HEK293 (cell line): ENCODE measurements around the gene PKNOX2.

Source experiments
- CTCF ChIA-PET: fragments of 350-600 bp; formaldehyde crosslinking; extraction: SDS; loops from one replicate; lab custom pipeline; 2021; ENCODE audit warnings: antibody characterized with exemption; lab: Yijun Ruan, JAX
- POLR2A ChIA-PET: fragments of 300-600 bp; formaldehyde crosslinking; extraction: SDS; loops from one replicate; lab custom pipeline; 2020; ENCODE audit warnings: antibody characterized with exemption, inconsistent platforms; lab: Yijun Ruan, JAX
- H3K27ac ChIP-seq: fragments of 200-500 bp; sonication (Bioruptor generic); 2 replicates; pipeline ENCODE4 v1.5.1; 2014; ENCODE audit warnings: low read depth, low read length, control low read depth, inconsistent platforms; ENCODE audit errors: extremely low read depth
- H3K36me3 ChIP-seq, 2 experiments: fragments of 200-500 bp in 1 of 2; sonication (Bioruptor generic) in 1 of 2; 1 replicate in 1 of 2; 2 replicates in 1 of 2; pipeline ENCODE4 v1.5.1; 2014 to 2017; ENCODE audit warnings: inconsistent platforms in 2 of 2, low read length in 2 of 2; ENCODE audit not compliant: control insufficient read depth in 2 of 2, insufficient read depth in 1 of 2
- H3K4me1 ChIP-seq: fragments of 200-500 bp; sonication (Bioruptor generic); 2 replicates; pipeline ENCODE4 v1.5.1; 2014; ENCODE audit warnings: mild to moderate bottlenecking, low read length, inconsistent platforms; ENCODE audit not compliant: control insufficient read depth, insufficient read depth
- H3K4me3 ChIP-seq: 2 replicates; pipeline ENCODE4 v1.5.1; 2011; ENCODE audit warnings: low read depth, mild to moderate bottlenecking, control low read depth, low read length, moderate library complexity
- H3K9me3 ChIP-seq: fragments of 200-500 bp; sonication (Bioruptor generic); 2 replicates; pipeline ENCODE4 v1.5.1; 2014; ENCODE audit warnings: low read depth, low read length, inconsistent platforms; ENCODE audit not compliant: control insufficient read depth, insufficient read depth
- BCL11B ChIP-seq: fragments of 450-650 bp; formaldehyde crosslinking; IDR thresholded peaks from 2 replicates; pipeline ENCODE4 v1.5.1; 2016; ENCODE audit warnings: low read depth, missing biosample characterization, missing genetic modification characterization
- HIC1 ChIP-seq: fragments of 450-650 bp; formaldehyde crosslinking; IDR thresholded peaks from 2 replicates; pipeline ENCODE4 v1.5.1; 2016; ENCODE audit warnings: missing biosample characterization, missing genetic modification characterization
- REST ChIP-seq: fragments of 450-650 bp; formaldehyde crosslinking; IDR thresholded peaks from 2 replicates; pipeline ENCODE4 v1.5.1; 2016; ENCODE audit warnings: missing biosample characterization, missing genetic modification characterization
- SCRT2 ChIP-seq: fragments of 450-650 bp; formaldehyde crosslinking; IDR thresholded peaks from 2 replicates; pipeline ENCODE4 v1.5.1; 2016; ENCODE audit warnings: missing biosample characterization, missing genetic modification characterization
- ZBTB1 ChIP-seq: fragments of 450-650 bp; formaldehyde crosslinking; IDR thresholded peaks from 2 replicates; pipeline ENCODE4 v1.5.1; 2016; ENCODE audit warnings: missing biosample characterization, missing genetic modification characterization
- ZFHX2 ChIP-seq: fragments of 450-650 bp; formaldehyde crosslinking; conservative IDR thresholded peaks from 2 replicates; pipeline ENCODE4 v1.5.1; 2016; ENCODE audit warnings: missing biosample characterization, missing genetic modification characterization
- ZNF112 ChIP-seq: fragments of 450-650 bp; formaldehyde crosslinking; IDR thresholded peaks from 2 replicates; pipeline ENCODE4 v1.5.0; 2017; ENCODE audit warnings: missing biosample characterization, missing genetic modification characterization
- ZNF211 ChIP-seq: fragments of 450-650 bp; formaldehyde crosslinking; IDR thresholded peaks from 2 replicates; pipeline ENCODE4 v1.5.1; 2016; ENCODE audit warnings: low read depth, missing biosample characterization, missing genetic modification characterization
- ZNF280D ChIP-seq: fragments of 450-650 bp; formaldehyde crosslinking; IDR thresholded peaks from 2 replicates; pipeline ENCODE4 v1.5.1; 2016; ENCODE audit warnings: missing biosample characterization, missing genetic modification characterization
- ZNF350 ChIP-seq: fragments of 450-650 bp; formaldehyde crosslinking; IDR thresholded peaks from 2 replicates; pipeline ENCODE4 v1.5.0; 2017; ENCODE audit warnings: missing biosample characterization, mild to moderate bottlenecking, missing genetic modification characterization
- ZNF404 ChIP-seq: fragments of 450-650 bp; formaldehyde crosslinking; IDR thresholded peaks from 2 replicates; pipeline ENCODE4 v1.5.1; 2017; ENCODE audit warnings: missing biosample characterization, missing genetic modification characterization
- ZNF416 ChIP-seq: fragments of 450-650 bp; formaldehyde crosslinking; IDR thresholded peaks from 2 replicates; pipeline ENCODE4 v1.5.1; 2016; ENCODE audit warnings: missing biosample characterization, missing genetic modification characterization
- ZNF449 ChIP-seq: fragments of 450-650 bp; formaldehyde crosslinking; IDR thresholded peaks from 2 replicates; pipeline ENCODE4 v1.5.1; 2017; ENCODE audit warnings: missing biosample characterization, mild to moderate bottlenecking, missing genetic modification characterization, moderate library complexity
- ZNF510 ChIP-seq: fragments of 450-650 bp; formaldehyde crosslinking; IDR thresholded peaks from 2 replicates; pipeline ENCODE4 v1.5.1; 2018; ENCODE audit warnings: mild to moderate bottlenecking, missing genetic modification characterization, missing biosample characterization; ENCODE audit not compliant: insufficient replicate concordance
- ZSCAN23 ChIP-seq: fragments of 450-650 bp; formaldehyde crosslinking; IDR thresholded peaks from 2 replicates; pipeline ENCODE4 v1.5.1; 2016; ENCODE audit warnings: missing biosample characterization, missing genetic modification characterization
- TF ChIP-seq, protein P1 (sequence below): fragments of 450-650 bp; formaldehyde crosslinking; IDR thresholded peaks from 2 replicates; pipeline ENCODE4 v1.5.1; 2016; ENCODE audit warnings: missing biosample characterization, missing genetic modification characterization

The PKNOX2 gene

DNA sequence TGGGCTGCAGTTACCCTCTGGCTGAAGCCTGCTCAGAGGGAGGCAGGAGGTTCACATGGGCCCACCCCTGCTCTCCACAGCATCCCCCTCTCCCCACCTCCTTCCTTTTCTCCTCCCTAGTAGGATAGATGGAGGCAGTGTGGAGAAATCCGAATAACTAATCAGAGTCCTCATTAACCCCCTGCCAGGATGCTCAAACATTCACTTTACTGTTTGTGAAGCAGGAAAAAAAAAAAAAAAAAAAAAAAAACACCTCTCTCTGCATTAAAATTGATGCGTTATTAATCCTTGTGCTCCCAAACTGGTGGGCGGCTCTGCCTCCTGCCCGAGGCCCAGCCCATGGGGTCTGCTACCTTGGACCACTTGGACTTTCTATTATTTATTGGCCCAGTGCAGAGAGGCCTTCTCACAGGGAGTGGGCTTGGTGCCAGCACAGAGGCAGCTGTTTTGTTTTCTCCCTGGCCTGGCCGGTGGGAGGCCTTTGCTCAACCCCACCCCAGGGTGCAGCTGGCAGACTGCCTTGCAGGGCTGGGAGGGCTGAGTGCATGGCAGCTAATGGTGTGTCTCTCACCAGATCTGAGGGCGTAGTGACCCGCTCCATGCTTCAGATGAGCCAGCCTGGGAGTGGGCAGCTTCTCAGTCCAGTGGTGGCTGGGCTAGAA is 150.7 kb downstream of the PKNOX2 start (continued):
- TF ChIP-seq REST, result no peak
- TF ChIP-seq ZSCAN23 (tag by site-specific recombination), result no peak
- TF ChIP-seq ZNF211 (tag by site-specific recombination), result no peak
- TF ChIP-seq ZNF280D, result no peak
- TF ChIP-seq ZNF449 (tag by site-specific recombination), result no peak
- TF ChIP-seq ZNF350, result no peak
- no peak for TF ChIP-seq ZNF510 (tag by site-specific recombination)
- no peak for TF ChIP-seq ZNF112 (tag by site-specific recombination)
- peak; percentile 56 for TF ChIP-seq ZFHX2
- no peak for TF ChIP-seq SCRT2 (tag by site-specific recombination)
- no peak for TF ChIP-seq ZNF404 (tag by site-specific recombination)

GRCh38 chr11:125317416-125317815 is 152.9 kb downstream of the PKNOX2 start:
- Histone ChIP-seq H3K36me3 (no peaks in the 10 kb centered on the region), H3K4me3 (no peak overlapping the region), H3K4me1 (no peaks in the 10 kb centered on the region), H3K9me3 (no peaks in the 10 kb centered on the region), H3K27ac (no peak overlapping the region)
- POLR2A ChIA-PET, result no interaction called here
- TF ChIP-seq, protein P1, sequence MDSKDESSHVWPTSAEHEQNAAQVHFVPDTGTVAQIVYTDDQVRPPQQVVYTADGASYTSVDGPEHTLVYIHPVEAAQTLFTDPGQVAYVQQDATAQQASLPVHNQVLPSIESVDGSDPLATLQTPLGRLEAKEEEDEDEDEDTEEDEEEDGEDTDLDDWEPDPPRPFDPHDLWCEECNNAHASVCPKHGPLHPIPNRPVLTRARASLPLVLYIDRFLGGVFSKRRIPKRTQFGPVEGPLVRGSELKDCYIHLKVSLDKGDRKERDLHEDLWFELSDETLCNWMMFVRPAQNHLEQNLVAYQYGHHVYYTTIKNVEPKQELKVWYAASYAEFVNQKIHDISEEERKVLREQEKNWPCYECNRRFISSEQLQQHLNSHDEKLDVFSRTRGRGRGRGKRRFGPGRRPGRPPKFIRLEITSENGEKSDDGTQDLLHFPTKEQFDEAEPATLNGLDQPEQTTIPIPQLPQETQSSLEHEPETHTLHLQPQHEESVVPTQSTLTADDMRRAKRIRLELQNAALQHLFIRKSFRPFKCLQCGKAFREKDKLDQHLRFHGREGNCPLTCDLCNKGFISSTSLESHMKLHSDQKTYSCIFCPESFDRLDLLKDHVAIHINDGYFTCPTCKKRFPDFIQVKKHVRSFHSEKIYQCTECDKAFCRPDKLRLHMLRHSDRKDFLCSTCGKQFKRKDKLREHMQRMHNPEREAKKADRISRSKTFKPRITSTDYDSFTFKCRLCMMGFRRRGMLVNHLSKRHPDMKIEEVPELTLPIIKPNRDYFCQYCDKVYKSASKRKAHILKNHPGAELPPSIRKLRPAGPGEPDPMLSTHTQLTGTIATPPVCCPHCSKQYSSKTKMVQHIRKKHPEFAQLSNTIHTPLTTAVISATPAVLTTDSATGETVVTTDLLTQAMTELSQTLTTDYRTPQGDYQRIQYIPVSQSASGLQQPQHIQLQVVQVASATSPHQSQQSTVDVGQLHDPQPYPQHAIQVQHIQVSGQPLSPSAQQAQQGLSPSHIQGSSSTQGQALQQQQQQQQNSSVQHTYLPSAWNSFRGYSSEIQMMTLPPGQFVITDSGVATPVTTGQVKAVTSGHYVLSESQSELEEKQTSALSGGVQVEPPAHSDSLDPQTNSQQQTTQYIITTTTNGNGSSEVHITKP (tag by site-specific recombination), result no peak
- TF ChIP-seq ZNF449 (tag by site-specific recombination) (no peak), ZNF416 (tag by site-specific recombination) (no peak), HIC1 (tag by site-specific recombination) (no peak), BCL11B (tag by site-specific recombination) (no peak), ZBTB1 (tag by site-specific recombination) (no peak)
- CTCF ChIA-PET, result interaction anchor here (0.6 to 1.8 kb wide), 6 partner anchors 14 to 90 kb away, joined by 3 to 5 read pairs (median 3); no protein-coding TSS in a partner anchor
